Calu3 (cell line): ENCODE data around the gene ZNF254. TPM values are rescaled to one million over a fixed set of nuclear protein-coding genes. Genes with fewer than 3 reads are reported as not detected.

ENCODE experiments used
- BruUV-seq: library from RNA; stranded (reverse); fragments of 400-500 nt; replicated peaks from 2 replicates; lab custom pipeline; 2021; lab: Mats Ljungman, UMichigan
- CTCF ChIA-PET: fragments of 300-600 bp; sonication (Branson Sonifier 250); formaldehyde crosslinking; loops from one replicate; lab custom pipeline; 2022; ENCODE audit warnings: antibody characterized with exemption; lab: Charles Lee
- DNase-seq: peaks from one replicate; pipeline ENCODE4 v3.0.0; 2022
- H3K27ac Mint-ChIP-seq: one replicate; pipeline ENCODE4 v1.8.0; 2022; ENCODE audit warnings: mixed read lengths; ENCODE audit not compliant: unreplicated experiment
- H3K27me3 Mint-ChIP-seq: one replicate; pipeline ENCODE4 v1.8.0; 2022; ENCODE audit warnings: mixed read lengths; ENCODE audit not compliant: unreplicated experiment
- H3K36me3 Mint-ChIP-seq: one replicate; pipeline ENCODE4 v1.8.0; 2022; ENCODE audit warnings: mild to moderate bottlenecking, moderate library complexity, mixed read lengths; ENCODE audit not compliant: insufficient read depth, unreplicated experiment
- H3K4me1 Mint-ChIP-seq: one replicate; pipeline ENCODE4 v1.8.0; 2022; ENCODE audit warnings: mild to moderate bottlenecking, low read depth, mixed read lengths; ENCODE audit not compliant: unreplicated experiment
- H3K4me3 Mint-ChIP-seq: one replicate; pipeline ENCODE4 v1.8.0; 2022; ENCODE audit warnings: mild to moderate bottlenecking, low read depth, moderate library complexity, mixed read lengths; ENCODE audit not compliant: unreplicated experiment
- H3K9me3 Mint-ChIP-seq: one replicate; pipeline ENCODE4 v1.8.0; 2022; ENCODE audit warnings: low read depth, mixed read lengths; ENCODE audit not compliant: unreplicated experiment
- intact Hi-C: fragments of 100-400 bp; cut with micrococcal nuclease; formaldehyde crosslinking; loops from one replicate; pipeline ENCODE4 v1.10.0; 2022; ENCODE audit not compliant: unreplicated experiment
- total RNA-seq: library from RNA; stranded (reverse); gene quantifications from 2 replicates; pipeline ENCODE4 v1.2.3, GENCODE V29; 2022
- TF ChIP-seq, protein P1 (sequence below): fragments of 200-600 bp; IDR thresholded peaks from one replicate; pipeline ENCODE4 v1.8.0; 2022; ENCODE audit warnings: antibody characterized with exemption; ENCODE audit not compliant: unreplicated experiment

Gene ZNF254
- total RNA-seq, 1 experiment from 2014 or later: 14.5 TPM

DNA sequence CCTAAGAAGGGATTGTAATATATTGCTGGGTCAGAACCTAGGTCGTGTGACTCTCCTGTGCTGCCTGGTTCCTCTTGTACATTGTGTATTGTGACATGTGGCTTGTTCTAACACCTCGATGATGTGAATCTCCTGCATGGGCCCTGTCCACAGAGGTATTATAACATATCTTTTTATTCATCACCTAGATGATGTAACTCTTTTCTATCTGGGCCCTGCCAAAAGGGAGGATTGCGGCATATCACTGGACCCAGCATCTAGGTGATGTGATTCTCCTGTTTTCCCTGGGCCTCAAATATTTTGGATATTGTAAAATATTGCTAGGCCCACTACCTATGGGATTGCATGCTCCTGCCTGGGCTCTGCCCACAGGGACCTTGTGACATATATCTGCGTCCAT is 33.4 kb upstream of the ZNF254 start:
- Mint-ChIP-seq H3K27ac (no peak overlapping the region), H3K36me3 (peaks cover 51% of the 10 kb centered on the region), H3K4me1 (no peaks in the 10 kb centered on the region), H3K27me3 (no peaks in the 10 kb centered on the region), H3K9me3 (no peaks in the 10 kb centered on the region), H3K4me3 (no peak overlapping the region)
- intact Hi-C loops: no loop called here
- DNase-seq: no peak
- CTCF ChIA-PET: no interaction called here
- TF ChIP-seq, protein P1, sequence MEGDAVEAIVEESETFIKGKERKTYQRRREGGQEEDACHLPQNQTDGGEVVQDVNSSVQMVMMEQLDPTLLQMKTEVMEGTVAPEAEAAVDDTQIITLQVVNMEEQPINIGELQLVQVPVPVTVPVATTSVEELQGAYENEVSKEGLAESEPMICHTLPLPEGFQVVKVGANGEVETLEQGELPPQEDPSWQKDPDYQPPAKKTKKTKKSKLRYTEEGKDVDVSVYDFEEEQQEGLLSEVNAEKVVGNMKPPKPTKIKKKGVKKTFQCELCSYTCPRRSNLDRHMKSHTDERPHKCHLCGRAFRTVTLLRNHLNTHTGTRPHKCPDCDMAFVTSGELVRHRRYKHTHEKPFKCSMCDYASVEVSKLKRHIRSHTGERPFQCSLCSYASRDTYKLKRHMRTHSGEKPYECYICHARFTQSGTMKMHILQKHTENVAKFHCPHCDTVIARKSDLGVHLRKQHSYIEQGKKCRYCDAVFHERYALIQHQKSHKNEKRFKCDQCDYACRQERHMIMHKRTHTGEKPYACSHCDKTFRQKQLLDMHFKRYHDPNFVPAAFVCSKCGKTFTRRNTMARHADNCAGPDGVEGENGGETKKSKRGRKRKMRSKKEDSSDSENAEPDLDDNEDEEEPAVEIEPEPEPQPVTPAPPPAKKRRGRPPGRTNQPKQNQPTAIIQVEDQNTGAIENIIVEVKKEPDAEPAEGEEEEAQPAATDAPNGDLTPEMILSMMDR: no peak
- BruUV-seq: no TSS peak

DNA sequence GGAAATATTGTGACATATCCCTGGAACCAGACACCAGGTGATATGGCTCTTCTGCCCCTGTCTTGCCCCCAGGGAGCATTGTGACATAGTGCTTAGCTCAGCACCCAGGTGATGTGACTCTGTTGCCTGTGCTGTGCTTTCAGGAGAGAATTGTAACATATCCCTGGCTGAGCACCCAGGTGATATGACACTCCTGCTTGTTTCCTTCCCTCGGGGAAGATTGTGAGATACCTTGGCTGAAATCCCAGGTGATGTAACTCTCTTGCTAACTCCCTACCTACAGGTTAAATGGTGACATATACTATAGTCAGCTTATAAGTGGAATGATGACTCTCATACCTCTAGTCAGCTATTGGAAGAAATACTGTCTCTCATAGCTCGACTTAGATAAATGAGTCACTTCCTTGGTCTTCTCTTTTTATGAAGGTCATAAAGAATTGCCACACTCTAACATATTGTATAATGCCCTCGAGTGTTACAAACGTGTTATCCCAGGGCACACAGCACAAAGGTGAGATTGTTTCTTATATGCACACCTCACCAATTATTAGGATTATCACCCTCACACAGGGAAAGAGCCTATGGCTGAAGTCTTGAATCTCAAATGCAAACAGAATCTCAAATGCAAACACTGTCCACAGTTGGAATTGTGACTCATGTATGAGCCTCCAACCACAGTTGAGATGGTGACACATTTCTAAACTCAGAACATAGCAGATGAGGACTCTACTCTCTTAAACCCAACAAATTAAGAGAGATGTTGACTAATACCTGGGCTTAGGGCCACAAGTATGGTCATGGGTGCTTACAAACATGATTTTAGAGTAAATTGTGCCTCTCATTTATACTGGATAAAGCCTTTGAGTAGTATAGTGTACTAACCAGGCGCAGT is 32.7 kb upstream of the ZNF254 start:
- no peaks in the 10 kb centered on the region for H3K27me3 Mint-ChIP-seq
- BruUV-seq: no TSS peak
- intact Hi-C loops: no loop called here
- no peaks in the 10 kb centered on the region for H3K9me3 Mint-ChIP-seq
- peaks cover 49% of the 10 kb centered on the region for H3K36me3 Mint-ChIP-seq
- no peak for DNase-seq
- CTCF ChIA-PET: no interaction called here
- no peak overlapping the region for H3K4me3 Mint-ChIP-seq
- no peak overlapping the region for H3K27ac Mint-ChIP-seq
- no peaks in the 10 kb centered on the region for H3K4me1 Mint-ChIP-seq
- TF ChIP-seq, protein P1: no peak

GRCh38 chr19:24055548-24055947 is 31.4 kb upstream of the ZNF254 start:
- H3K27ac Mint-ChIP-seq: no peak overlapping the region
- BruUV-seq: no TSS peak
- H3K4me1 Mint-ChIP-seq: peaks cover 4% of the 10 kb centered on the region
- no peak overlapping the region for H3K4me3 Mint-ChIP-seq
- no peak for DNase-seq
- intact Hi-C loops: no loop called here
- CTCF ChIA-PET: no interaction called here
- TF ChIP-seq, protein P1: no peak
- H3K27me3 Mint-ChIP-seq: no peaks in the 10 kb centered on the region
- H3K9me3 Mint-ChIP-seq: no peaks in the 10 kb centered on the region
- peaks cover 44% of the 10 kb centered on the region for H3K36me3 Mint-ChIP-seq

GRCh38 chr19:24057144-24057543 is 29.8 kb upstream of the ZNF254 start:
- Mint-ChIP-seq H3K36me3 (peaks cover 33% of the 10 kb centered on the region), H3K27ac (no peak overlapping the region), H3K4me3 (no peak overlapping the region), H3K9me3 (no peaks in the 10 kb centered on the region), H3K27me3 (no peaks in the 10 kb centered on the region), H3K4me1 (peaks cover 9% of the 10 kb centered on the region)
- BruUV-seq: no TSS peak
- TF ChIP-seq, protein P1: no peak
- DNase-seq: no peak
- intact Hi-C loops: no loop called here
- CTCF ChIA-PET: no interaction called here
